Spleen (tissue), 11 donors: ENCODE measurements around the gene DSCAML1. TPM values are rescaled to one million over a fixed set of nuclear protein-coding genes. Genes with fewer than 3 reads are reported as not detected.
A peak's percentile ranks its signal among the peaks of the same experiment; 100 is the strongest.

ENCODE experiments used
- DNase-seq: peaks from one replicate; pipeline ENCODE4 v3.0.0-alpha.2; 2020
- H3K27ac ChIP-seq, 8 donors: fragments of 200-600 bp; sonication (generic) in 7 of 8; 1 replicate in 4 of 8; 2 replicates in 4 of 8; pipeline versions ENCODE4 v1.5.0 to v1.8.0; 2016 to 2021; ENCODE audit warnings: inconsistent platforms in 4 of 8, mild to moderate bottlenecking in 4 of 8, moderate library complexity in 1 of 8
- H3K27me3 ChIP-seq, 7 donors: fragments of 200-600 bp; sonication (generic) in 6 of 7; replicated peaks in 1 of 7; 1 replicate in 4 of 7; 2 replicates in 3 of 7; pipeline versions ENCODE4 v1.5.0 to v1.8.0; 2016 to 2021; ENCODE audit warnings: inconsistent platforms in 3 of 7, mild to moderate bottlenecking in 1 of 7
- H3K36me3 ChIP-seq, 6 donors: fragments of 200-600 bp; sonication (generic) in 5 of 6; 1 replicate in 4 of 6; 2 replicates in 2 of 6; pipeline versions ENCODE4 v1.5.0 to v1.8.0; 2016 to 2021; ENCODE audit warnings: inconsistent platforms in 2 of 6
- H3K4me1 ChIP-seq, 6 donors: fragments of 200-600 bp; sonication (generic) in 5 of 6; 1 replicate in 3 of 6; 2 replicates in 3 of 6; pipeline versions ENCODE4 v1.5.0 to v1.8.0; 2016 to 2021; ENCODE audit warnings: inconsistent platforms in 3 of 6
- H3K4me3 ChIP-seq, 8 donors: fragments of 200-600 bp; sonication (generic) in 7 of 8; 1 replicate in 4 of 8; 2 replicates in 4 of 8; pipeline versions ENCODE4 v1.5.0 to v1.8.0; 2016 to 2021; ENCODE audit warnings: inconsistent platforms in 4 of 8, mild to moderate bottlenecking in 4 of 8, moderate library complexity in 2 of 8
- H3K9me3 ChIP-seq, 8 donors: fragments of 200-600 bp; sonication (generic) in 7 of 8; 1 replicate in 4 of 8; 2 replicates in 4 of 8; pipeline versions ENCODE4 v1.5.0 to v1.8.0; 2016 to 2021; ENCODE audit warnings: inconsistent platforms in 4 of 8
- POLR2A ChIP-seq, 3 donors: fragments of 450-650 bp; IDR thresholded peaks; one replicate each; pipeline ENCODE4 v1.5.1; 2017; ENCODE audit warnings: antibody characterized with exemption in 3 of 3, mild to moderate bottlenecking in 1 of 3
- POLR2AphosphoS5 ChIP-seq, 3 donors: sonication (generic); formaldehyde crosslinking; IDR thresholded peaks; one replicate each; pipeline ENCODE4 v1.5.1; 2017; ENCODE audit warnings: antibody characterized with exemption in 3 of 3
- WGBS, 5 donors: extraction: QIAGEN DNeasy Blood & Tissue Kit in 3 of 5; methylation state at CpG; one replicate each; pipeline versions ENCODE4 v1.1.5 to v1.1.7; 2013 to 2018; 5-methylcytosine and 5-hydroxymethylcytosine counted together
- intact Hi-C: fragments of 100-400 bp; cut with DNase I; formaldehyde crosslinking; loops from one replicate; pipeline ENCODE4 v1.15.0; 2023; ENCODE audit warnings: low total_unique reads
- polyA plus RNA-seq, 3 donors: library from polyadenylated mRNA; stranded (reverse); fragments of 200-250 nt; gene quantifications; one replicate each; pipeline ENCODE4 v1.2.1, GENCODE V29; 2013
- total RNA-seq, 7 donors: library from RNA; depleted of rRNA in 3 of 7; stranded (reverse); fragments of >200 nt in 3 of 7; fragmentation: NEBNext Ultra II Directional in 4 of 7; extraction: Animal tissue kit (Norgen Biotek cat#: 25700) in 4 of 7; gene quantifications; one replicate each; pipeline versions ENCODE4 v1.1.0 to v1.2.1, GENCODE V29; 2016 to 2021
- TF ChIP-seq, protein P1 (sequence below), 11 experiments: fragments of 200-600 bp in 7 of 11; fragments of 450-650 bp in 4 of 11; sonication (generic) in 4 of 11; IDR thresholded peaks in 8 of 11; conservative IDR thresholded peaks in 3 of 11; 1 replicate in 7 of 11; 2 replicates in 4 of 11; pipeline versions ENCODE4 v1.4.0 to v1.8.0; 2016 to 2021; ENCODE audit warnings: antibody characterized with exemption in 11 of 11, inconsistent platforms in 4 of 11, mild to moderate bottlenecking in 1 of 11
- donor health status: healthy with polysubstance abuse.
- donor health status: DM: no; HTN: no; CAD: no; lungs with moderate emphysema.
- donor health status: DM: no; HTN: no; CAD: no.
- donor health status: Bipolar disorder and iron deficiency.
- donor health status: healthy.
- donor health status: DM: no; HTN: no; CAD: no.
- donor health status: DM: yes; HTN: yes; CAD: no.

The DSCAML1 gene
- total and polyA plus RNA-seq, 10 donors, result 0.07 to 10.7 (median 2.3) TPM

DNA sequence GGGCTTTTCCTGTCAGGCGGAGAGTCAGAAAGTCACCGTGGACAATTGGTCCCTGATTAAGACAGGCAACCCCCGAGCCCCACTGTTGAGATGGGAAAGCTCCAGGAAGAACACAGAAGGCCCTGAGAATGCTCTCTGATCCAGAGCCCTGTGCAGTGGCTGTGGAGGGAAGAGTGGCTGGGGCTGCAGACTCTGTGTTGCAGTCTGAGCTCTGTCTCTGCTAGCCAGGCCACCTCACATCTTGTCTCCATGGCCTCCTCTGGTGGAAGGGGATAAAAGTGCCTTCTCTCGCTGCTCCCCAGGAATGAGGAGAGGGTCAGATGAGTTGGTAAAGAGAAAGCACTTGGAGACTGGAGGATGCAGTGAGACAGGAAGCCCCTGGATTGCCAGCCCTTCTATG is 328.1 kb downstream of the DSCAML1 start:
- peaks cover 0 to 10% (median 3%) of the 10 kb centered on the region in 6 donors for H3K36me3 ChIP-seq
- WGBS, 5 donors, result 74 to 89% (median 80%) methylated on average over 3 to 4 of the region's 4 CpGs
- DNase-seq, result peak; percentile 30
- TF ChIP-seq, protein P1, sequence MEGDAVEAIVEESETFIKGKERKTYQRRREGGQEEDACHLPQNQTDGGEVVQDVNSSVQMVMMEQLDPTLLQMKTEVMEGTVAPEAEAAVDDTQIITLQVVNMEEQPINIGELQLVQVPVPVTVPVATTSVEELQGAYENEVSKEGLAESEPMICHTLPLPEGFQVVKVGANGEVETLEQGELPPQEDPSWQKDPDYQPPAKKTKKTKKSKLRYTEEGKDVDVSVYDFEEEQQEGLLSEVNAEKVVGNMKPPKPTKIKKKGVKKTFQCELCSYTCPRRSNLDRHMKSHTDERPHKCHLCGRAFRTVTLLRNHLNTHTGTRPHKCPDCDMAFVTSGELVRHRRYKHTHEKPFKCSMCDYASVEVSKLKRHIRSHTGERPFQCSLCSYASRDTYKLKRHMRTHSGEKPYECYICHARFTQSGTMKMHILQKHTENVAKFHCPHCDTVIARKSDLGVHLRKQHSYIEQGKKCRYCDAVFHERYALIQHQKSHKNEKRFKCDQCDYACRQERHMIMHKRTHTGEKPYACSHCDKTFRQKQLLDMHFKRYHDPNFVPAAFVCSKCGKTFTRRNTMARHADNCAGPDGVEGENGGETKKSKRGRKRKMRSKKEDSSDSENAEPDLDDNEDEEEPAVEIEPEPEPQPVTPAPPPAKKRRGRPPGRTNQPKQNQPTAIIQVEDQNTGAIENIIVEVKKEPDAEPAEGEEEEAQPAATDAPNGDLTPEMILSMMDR (IDR thresholded peaks at IDR 0.05 in 8 of 11, conservative IDR thresholded peaks at IDR 0.05 in 3 of 11), result no peak
- TF ChIP-seq POLR2AphosphoS5 (IDR thresholded peaks at IDR 0.05), result no peak
- no peak for TF ChIP-seq POLR2A (IDR thresholded peaks at IDR 0.05)
- intact Hi-C loops, result no loop called here
- H3K27ac ChIP-seq, result no peak overlapping the region
- H3K9me3 ChIP-seq, result no peaks in the 10 kb centered on the region
- H3K4me3 ChIP-seq, result no peak overlapping the region
- H3K27me3 ChIP-seq, result no peaks in the 10 kb centered on the region
- H3K4me1 ChIP-seq, result no peaks in the 10 kb centered on the region

DNA sequence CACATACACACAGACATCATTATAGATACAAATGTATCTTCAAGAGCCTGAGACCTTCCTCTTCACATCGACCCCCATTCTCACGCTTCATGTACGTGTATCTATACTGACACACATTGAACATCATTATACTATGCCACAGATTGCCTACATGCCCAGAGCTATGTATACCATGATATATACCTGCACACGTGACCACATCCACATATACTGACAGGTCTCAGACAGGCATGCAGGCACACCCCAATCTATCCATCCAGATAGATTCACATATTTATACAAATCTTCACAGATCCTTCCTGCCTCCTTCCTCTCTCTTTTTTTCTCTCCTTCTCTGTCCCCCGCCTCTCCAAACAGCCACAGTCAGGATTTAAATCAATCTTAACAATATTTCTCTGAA is 329.2 kb downstream of the DSCAML1 start:
- intact Hi-C loops, result no loop called here
- WGBS, 5 donors, result 69 to 91% (median 79%) methylated on average over 5 of the region's 5 CpGs
- Histone ChIP-seq H3K36me3 (peaks cover 0 to 10% (median 3%) of the 10 kb centered on the region in 6 donors), H3K27me3 (no peaks in the 10 kb centered on the region), H3K4me3 (no peak overlapping the region), H3K4me1 (no peaks in the 10 kb centered on the region), H3K9me3 (no peaks in the 10 kb centered on the region), H3K27ac (no peak overlapping the region)
- TF ChIP-seq, protein P1 (IDR thresholded peaks at IDR 0.05 in 8 of 11, conservative IDR thresholded peaks at IDR 0.05 in 3 of 11), result no peak
- no peak for TF ChIP-seq POLR2A (IDR thresholded peaks at IDR 0.05)
- TF ChIP-seq POLR2AphosphoS5 (IDR thresholded peaks at IDR 0.05), result no peak
- DNase-seq, result no peak

DNA sequence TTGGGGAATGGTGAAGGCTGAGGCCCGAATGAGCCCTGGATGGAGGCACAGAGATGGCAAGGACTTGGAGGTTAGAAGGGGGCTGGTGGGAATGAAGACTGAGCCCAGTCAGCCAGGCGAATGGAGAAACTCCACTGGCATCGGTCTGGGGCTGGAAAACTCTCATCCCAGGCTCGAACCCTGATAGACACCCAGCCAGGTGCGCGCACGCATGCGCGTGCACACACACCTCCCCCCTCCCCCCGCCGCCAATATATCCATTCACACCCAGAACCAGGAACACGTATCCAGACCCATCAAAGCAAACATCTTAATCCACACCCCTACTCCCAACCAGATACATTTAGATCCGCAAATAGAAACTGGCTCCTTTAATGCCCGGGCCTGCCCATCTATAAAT is 330.1 kb downstream of the DSCAML1 start:
- H3K36me3 ChIP-seq, result peaks cover 0 to 10% (median 3%) of the 10 kb centered on the region in 6 donors
- no peak overlapping the region for H3K4me3 ChIP-seq
- intact Hi-C loops, result no loop called here
- DNase-seq, result peak; percentile 47
- no peaks in the 10 kb centered on the region for H3K4me1 ChIP-seq
- H3K27ac ChIP-seq, result no peak overlapping the region
- H3K27me3 ChIP-seq, result no peaks in the 10 kb centered on the region
- H3K9me3 ChIP-seq, result no peaks in the 10 kb centered on the region
- 90 to 96% (median 93%) methylated on average over 14 of the region's 14 CpGs for WGBS, 5 donors
- TF ChIP-seq POLR2AphosphoS5 (IDR thresholded peaks at IDR 0.05) (no peak), POLR2A (IDR thresholded peaks at IDR 0.05) (no peak)
- TF ChIP-seq, protein P1 (IDR thresholded peaks at IDR 0.05 in 8 of 11, conservative IDR thresholded peaks at IDR 0.05 in 3 of 11), result no peak

GRCh38 chr11:117465236-117465997 is 331.6 kb downstream of the DSCAML1 start:
- Histone ChIP-seq H3K27me3 (no peaks in the 10 kb centered on the region), H3K9me3 (no peaks in the 10 kb centered on the region), H3K27ac (no peak overlapping the region), H3K36me3 (peaks cover 0 to 10% (median 3%) of the 10 kb centered on the region in 6 donors), H3K4me3 (no peak overlapping the region), H3K4me1 (no peaks in the 10 kb centered on the region)
- intact Hi-C loops, result no loop called here
- peak; percentile 15 for DNase-seq
- WGBS, 5 donors, result 74 to 90% (median 82%) methylated on average over 14 of the region's 14 CpGs
- TF ChIP-seq POLR2AphosphoS5 (IDR thresholded peaks at IDR 0.05) (no peak), POLR2A (IDR thresholded peaks at IDR 0.05) (no peak)
